ENCODE data around the gene WNK3.
"Not testable (repeated sequence)": the region's sequence is repeated elsewhere in the genome, so short reads cannot be mapped to it uniquely, and the experiment has no call there.

WNK3 gene

DNA sequence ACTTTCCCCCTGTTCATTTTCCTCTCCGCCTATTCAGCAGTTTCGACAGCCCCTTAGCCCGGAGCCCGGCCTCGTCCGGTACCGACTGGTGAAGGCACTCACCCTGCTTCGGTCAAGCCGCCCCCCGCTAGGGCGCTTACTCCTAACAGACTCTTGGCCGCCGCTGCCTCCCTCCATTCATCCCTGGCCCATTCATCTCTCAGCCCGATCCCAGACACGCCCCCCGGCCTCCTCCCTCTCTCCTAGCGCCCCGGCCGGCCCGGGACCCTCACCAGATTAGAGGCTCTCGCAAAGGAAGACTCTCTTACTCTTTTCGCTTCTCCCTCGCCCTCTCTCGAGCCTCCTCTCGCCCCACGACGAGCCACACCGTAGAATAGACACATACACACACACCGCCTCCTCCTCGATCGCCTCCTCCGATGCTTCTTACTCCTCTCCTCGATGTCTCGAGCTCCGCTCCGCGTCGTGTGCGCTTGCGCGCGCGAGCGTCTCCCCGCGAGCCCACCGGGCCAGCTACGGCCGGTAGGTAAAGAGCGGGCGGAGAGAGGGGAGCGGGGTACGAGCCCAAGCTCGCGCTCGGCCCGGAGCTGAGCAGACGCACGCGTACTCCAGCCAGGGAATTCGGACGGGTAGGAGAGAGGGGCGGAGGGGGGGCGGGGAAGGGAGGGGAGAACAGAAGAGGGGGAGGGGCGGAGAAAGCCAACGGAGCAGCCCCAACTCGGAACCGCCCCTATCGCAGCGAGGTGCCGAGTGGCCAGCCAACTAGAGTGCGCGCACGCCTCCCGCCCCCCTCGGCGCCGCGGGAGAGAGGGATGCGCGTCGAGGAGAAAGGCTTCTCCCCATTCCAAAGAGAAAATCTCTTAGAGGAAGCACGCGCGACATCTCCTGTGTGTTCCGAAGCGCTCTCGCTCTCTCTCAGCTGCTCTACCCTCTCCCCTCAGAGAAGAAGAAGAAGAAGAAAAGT is at the start of gene WNK3:
Gene WNK3, minus strand, starts transcription at position 633 of the 964 bp plus-strand sequence.
- peak; percentile 68 for DNase-seq

DNA sequence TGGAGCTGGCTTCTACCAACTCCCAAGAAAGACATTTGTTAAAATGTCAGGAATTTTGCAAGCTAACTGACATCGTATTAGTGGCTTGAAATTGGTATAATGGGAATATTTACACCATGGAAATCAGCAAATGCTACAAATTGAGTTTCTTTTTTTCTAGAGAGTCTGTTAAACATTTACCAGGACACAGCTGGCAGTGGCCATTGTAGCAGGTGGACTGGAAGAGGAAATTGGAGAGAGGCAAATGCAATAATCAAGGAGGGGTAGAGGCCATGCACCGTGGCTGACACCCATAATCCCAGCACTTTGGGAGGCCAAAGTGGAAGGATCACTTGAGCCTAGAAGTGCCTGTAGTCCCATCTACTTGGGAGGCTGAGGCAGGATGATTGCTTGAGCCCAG is 49.4 kb upstream of the WNK3 start:
- DNase-seq, result no peak

DNA sequence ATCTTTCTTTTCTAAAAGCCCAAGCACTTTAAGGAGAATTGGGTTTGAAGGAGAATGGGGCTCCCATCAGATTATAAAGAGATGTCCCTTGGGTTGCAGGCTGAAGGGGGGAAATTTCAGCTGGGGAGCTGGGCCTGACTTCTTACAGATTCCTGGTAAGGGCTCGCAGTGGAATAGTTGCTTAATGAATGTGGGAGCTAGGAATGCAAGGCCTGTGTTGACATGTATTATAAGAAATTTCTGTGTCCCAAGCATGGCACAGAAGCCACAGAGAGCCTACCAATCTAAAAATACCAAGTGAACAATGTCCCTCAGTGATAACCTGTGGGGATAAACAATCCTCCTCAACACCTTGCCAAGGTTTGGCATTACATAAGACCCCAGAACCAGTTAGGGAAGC is 39.3 kb upstream of the WNK3 start:
- no peak for DNase-seq

DNA sequence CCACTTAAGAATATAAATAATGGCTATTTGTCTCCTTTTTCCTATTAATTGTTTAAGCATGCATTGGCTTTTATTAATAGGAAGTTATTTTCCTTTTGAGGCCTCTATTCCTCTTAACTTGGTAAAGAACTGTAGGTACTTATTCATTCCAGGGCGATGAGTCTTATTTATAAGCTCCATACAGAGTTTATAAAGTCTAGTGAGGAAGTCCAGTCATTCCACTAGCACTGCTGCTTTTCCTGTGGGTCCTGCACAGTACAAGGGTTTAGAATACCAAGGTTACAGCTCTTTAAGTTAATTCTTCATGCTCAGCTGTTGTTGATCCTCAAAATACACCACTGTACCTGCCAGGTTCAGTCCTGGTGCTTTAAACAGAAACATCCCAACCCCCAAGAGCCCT is 28.5 kb upstream of the WNK3 start:
- DNase-seq, result no peak

DNA sequence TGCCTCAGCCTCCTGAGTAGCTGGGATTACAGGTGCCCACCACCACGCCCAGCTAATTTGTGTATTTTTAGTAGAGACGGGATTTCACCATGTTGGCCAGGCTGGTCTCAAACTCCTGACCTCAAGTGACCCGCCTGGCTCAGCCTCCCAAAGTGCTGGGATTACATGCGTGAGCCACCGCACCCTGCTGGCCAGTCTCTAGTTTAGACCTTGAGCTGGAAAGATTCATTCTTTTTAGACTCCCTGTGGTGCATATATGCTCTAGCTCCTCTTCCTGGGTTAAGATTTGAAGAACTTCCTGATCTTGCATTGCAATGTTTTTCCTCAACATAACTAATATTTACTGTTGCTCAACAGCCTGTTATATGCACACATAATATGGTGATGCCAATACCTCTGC is 26.8 kb upstream of the WNK3 start:
- not testable (repeated sequence) for DNase-seq

DNA sequence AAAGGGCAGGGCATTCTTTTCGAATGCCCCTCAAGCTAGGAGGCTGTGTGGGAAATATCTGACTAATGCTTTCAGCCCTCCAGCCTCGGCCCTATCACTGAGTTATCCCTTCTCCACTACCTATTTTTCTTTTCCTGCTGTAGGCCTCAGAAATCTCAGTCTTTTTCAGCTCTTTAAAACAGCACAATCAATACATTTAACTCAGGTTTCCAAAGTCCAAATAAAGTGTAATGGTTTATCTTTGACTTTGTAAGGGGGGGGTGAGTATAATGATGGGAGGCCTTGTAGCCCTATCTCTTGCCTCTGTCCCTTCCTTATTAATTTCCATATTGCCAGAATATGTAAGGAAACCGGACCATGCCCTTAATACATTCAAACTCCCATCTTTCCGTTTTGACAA is 1.6 kb upstream of the WNK3 start:
- DNase-seq, result no peak

DNA sequence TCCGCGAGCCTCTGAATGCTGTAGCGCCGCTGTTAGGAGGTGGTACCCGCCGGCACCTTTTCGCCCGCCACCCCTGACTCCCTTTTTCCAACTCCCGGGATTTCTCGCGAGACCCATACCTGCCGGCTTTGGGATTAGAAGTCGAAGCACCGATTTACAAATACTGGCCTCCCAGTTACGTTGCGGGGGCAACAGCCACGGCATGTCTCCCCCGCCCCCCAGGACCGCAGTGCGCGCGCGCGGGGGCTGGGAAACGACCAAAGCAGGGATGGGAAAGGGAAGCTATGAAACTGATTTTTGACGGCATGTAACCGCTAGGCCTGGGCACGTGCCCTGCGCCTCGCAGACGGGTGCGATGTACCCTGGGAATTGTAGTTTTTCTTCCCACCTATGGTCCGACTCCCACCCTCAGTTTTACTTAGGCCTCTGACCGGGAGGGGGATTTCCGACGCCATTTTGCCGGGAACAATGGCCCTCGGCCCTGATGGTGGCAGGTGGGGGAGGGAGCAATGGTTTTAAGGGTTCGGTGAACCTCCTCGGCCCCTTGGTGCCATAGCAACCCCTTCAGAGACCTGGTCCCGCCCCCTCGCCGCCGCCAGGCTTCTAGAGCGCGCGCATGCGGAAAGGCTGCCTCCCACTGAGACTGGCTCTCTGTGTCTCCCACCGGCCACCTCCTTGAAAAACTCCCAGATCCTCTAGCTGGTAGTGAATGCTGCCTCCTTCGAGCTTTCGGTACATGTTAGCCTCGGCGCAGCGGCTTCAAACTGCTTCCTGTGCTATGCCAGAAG is 772 bp upstream of the WNK3 start:
- peak; percentile 73 for DNase-seq

DNA sequence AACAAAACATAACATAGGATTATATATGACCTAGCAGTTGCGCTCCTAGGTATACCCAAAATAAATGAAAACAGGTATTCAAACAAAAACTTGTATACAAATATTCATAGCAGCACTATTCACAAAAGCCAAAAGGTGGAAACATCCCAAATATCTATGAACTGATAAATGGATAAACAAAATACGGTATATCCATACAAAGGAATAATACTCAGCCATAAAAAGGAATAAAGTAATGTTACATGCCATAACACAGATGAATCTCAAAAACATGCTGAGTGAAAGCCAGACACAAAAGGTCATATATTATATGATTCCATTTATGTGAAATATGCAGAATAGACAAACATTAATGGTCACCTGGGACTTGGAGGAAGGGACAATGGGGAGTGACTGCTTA is 5.2 kb downstream of the WNK3 start:
- no peak for DNase-seq

DNA sequence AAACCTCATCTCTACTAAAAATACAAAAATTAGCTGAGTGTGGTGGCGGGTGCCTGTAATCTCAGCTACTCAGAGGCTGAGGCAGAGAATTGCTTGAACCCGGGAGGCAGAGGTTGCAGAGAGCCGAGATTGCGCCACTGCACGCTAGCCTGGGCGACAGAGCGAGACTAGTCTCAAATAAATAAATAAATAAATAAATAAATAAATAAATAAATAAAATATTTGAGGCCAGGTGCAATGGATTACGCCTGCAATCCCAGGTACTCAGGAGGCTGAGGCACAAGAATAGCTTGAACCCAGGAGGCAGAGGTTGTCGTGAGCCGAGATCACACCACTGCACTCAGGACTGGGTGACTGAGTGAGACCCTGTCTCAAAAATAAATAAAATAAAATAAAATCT is 20.5 kb downstream of the WNK3 start:
- DNase-seq, result not testable (repeated sequence)

DNA sequence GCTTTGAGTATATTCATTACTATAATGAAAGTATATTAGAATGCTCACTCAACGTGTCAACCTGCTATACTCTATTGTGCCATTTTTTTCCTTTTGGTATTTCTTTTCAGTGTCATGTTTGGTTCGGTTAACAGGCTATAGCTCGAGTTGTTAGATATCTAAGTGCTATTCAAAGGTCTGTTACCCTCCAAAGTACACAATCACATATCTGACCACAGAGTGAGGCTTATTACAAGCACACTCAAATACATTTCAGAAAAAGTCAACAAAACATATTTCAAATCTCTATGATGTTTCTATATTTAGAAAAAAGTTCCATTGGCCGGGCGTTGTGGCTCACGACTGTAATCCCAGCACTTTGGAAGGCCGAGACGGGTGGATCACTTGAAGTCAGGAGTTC is 32.8 kb downstream of the WNK3 start:
- DNase-seq, result no peak

DNA sequence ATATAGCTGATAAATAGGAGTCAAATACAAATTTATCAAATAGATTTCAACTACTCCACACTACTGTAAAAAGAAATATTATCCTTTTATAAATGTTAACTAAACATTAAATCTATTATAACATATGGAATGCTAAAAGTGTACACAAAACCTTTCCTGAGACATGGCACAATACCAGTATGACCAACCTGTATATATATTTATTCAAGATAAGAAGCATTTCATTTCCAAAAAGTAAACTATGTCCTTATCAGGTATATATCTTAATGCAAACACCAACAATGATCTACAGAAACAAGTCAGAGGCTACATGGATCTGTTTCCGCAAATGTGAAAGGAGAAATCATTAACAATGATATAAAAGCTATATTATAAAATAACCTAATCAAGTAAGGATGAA is 37.8 kb downstream of the WNK3 start:
- no peak for DNase-seq

DNA sequence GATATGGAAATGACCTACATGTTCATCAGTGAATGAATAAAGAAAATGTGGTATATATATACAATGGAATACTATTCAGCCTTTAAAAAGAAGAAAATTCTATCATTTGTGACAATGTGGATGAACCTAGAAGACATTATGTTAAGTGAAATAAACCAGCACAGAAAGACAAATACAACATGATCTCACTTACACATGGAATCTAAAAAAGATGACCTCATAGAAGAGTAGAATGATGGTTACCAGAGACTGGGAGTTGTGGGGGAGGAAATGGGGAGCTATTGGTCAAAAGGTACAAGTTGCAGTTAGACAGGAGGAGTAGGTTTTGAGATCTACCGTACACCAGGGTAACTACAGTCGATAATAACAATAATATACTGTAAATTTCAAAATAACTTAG is 51.5 kb downstream of the WNK3 start:
- no peak for DNase-seq

DNA sequence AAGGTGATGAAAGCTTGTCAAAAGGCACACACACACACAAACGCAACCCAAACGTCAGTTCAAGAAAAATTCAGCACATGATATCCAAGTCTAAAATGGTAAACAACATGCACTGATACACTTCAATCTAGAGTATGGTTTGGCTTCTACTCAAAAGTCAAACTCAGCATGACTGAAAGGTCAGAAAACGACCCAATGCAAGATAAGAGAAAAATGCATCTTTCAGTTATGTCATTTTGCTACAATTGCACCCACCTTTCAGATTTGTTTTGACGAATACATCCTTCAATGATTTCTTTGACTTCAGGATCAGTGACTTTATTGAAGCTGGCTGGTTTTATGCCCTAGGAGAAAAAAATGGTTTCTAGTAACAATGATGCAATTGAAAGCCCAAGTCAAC is 56.3 kb downstream of the WNK3 start:
- no peak for DNase-seq

DNA sequence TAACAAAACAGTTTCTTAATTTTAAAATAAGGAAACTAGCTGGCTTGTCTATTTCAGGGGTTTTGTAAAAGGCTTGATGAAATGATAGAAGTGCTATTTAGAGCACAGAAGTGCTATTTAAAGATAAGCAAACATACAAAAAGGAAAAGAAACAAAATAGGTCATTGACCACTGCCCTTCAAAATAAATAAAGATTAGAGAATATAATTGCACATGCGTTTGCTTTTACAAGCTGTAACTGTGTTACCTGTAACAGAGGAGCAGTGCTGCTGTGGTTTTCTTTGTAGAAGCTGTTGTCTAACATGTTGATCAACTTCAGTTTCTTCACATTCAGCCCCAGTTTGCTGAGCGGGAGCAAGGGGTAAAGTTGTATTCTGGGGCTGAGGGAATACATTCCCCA is 63.5 kb downstream of the WNK3 start:
- DNase-seq, result no peak

DNA sequence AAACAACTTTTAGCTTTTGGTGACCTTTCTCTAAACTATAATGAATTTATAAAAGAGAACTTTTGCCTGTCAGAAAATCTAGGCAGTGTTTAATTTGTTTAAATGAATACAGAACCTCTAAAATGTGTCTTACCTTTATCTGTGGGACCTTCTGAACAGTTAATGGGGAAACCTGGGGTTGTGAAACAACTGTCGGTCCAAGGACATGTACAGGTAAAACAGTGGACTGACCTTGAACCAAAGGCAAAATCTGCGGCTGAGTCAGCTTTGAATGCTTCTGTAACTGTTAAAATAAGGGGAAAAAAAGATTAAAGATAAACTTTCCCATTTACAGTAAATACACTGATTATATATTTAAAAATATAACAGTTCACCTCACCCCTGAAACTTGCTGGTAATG is 65.1 kb downstream of the WNK3 start:
- no peak for DNase-seq

DNA sequence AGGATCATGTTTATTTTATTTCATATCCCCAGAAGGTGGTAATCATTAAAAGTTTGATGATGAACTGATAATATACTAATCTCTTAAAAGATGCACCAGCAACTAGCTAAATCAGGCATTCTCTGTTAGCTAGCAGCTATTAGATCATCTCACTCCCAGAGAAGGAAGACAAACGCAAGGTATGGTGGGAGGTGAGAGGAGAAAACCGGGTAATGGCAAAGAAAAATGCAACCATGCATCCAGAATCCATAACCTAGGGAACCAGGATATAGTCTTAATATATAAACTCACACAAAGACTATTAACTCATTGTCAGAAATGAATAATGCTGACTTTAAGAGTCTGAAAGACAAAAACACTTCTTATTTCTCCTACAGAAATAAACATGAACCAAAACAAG is 66.1 kb downstream of the WNK3 start:
- no peak for DNase-seq

DNA sequence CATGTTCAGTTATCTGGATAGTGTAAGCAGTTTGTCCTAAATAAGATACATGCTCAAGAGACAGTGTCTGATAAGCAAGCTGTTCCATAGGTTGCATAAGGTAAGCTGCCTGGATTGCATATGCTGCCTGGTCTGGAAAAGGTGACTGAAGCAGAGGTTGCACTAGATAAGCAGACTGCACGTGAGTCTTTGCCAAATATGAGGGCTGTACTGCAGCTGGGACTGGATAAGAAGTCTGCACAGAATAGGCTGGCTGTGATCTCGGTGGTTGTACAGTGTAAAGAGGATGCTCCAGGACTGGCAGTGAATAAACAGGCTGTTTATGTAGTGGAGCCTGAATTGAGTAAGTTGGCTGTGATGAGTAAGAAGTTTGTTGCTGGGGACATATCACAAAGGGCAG is 68.9 kb downstream of the WNK3 start:
- DNase-seq, result no peak

DNA sequence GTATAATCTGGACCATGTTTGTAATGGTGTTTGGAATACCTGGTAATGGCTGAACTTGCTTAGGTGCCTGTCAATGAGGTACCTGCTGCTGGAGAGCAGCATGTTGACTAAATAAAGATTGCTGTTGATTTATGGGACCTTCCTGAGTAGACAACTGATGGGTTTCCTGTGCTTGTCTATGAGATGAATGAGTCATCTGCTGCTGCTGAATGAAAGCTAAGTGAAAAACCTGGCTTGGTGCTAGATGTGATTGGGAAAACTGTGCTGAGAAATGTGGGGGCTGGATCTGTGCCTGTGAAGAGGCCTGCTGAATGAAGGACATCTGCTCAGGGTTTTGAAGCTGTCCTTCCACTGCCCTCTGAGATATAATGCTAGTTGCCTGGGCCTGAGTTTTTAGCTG is 69.6 kb downstream of the WNK3 start:
- peak; percentile 82 for DNase-seq

DNA sequence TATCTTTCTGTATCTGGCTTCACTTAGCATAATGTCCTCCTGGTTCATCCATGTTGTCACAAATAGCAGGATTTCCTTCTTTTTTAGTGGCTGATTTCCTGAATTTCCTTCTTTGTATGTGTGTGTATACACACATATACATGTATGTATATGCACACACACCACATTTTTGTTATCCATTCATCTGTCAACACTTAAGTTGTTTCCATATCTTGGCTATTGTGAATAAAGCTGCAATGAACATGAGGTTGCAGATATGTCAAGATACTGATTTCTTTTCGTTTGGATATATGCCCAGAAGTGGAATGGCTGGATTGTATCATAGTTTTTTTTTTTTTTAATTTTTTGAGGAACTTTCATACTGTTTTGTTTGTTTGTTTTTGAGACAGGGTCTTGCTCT is 76.2 kb downstream of the WNK3 start:
- no peak for DNase-seq

DNA sequence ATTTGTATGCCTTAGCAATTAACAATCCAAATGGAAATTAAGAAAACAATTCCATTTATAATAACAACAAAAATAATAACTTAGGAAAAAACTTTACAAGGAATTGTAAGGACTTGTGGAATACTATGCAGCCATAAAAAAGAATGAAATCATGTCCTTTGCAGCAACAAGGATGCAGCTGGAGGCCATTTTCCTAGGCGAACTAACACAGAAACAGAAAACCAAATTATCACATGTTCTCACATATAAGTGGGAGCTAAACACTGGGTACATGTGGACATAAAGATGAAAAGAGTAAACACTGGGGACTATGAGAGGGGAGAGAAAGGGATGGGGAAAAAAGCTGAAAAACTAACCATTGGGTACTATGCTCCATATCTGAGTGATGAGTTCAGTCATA is 77.4 kb downstream of the WNK3 start:
- no peak for DNase-seq

DNA sequence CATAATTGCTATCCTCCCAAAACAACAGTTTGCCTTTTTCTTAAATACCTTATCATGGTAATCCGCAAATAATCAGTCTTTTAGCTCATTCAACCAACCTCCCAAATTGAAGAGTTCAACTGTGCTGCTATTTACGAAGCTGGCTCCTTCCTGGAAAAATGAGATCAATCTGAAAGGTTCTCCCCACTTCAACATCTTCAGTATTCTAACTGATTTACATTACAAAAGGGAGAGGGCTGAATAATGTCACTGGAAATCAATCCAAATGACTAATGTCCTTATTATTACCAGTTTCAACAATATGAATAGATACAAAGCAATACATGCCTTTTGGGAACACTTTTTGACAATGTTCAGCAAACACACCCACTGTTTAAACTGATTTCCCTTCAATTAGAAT is 86.2 kb downstream of the WNK3 start:
- DNase-seq, result no peak

DNA sequence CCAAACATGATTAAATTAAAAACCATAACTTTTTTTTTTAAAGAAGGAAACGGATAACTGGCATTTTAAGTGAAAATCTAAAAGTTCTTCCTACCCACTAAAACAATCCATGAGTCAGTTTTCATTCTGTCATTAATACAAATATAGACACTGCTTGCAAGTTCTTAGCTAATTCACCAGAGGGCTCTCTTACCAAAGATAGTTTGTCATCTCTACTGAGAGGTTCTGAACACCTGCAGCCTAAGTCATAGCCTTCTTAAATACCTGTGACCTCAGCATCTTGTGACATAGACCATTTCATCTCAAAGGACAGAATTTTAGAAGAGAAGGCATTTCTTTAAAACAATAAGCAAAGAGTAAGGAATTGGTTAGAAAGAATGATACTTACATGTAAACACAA is 109.5 kb downstream of the WNK3 start:
- peak; percentile 12 for DNase-seq

DNA sequence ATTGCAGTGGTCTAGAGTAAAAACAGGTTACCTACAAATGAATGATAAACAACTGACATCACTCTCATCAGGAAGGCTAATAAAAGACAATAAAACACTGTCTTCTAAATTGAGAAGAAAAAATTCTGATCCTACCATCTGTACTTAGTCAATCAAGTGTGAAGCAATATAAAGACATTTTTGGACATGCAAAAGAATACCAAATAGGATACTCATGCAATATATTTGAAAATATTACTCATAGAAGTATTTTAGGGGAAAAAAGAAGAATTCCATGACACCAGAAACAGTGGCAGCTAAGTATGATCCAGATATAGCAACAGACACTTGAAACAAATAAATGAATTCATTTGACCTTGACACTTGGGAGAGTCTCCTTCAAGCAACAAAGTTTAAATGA is 111.0 kb downstream of the WNK3 start:
- DNase-seq, result no peak

DNA sequence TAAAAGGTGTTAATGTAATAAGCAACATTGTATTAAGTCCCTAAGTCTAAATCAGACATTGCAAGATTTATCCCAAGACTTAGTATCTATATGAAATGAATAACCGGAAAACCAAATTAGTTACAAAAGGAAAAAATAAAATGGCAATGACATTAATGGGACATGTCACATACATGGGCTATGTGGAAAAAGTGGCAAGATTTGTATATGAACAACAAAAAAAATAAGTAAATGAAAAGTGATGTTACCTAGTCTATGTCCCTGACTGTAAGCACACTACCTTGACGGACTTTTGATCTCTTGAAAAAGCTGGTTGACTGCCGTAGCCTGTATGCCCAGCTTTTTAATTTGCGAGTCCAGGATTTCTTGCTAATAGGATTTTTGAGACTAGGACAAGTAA is 119.3 kb downstream of the WNK3 start:
- DNase-seq, result no peak

Measured in DMS153 (cell line).